BE2C (cell line): ENCODE results near the gene LRRTM4.

Experiments used
- DNase-seq: peaks from one replicate; pipeline ENCODE4 v3.0.0-alpha.2; 2020
- H3K27me3 ChIP-seq: fragments of 250-450 bp; sonication (Bioruptor Pico); 2 replicates; pipeline ENCODE4 v1.5.1; 2020; ENCODE audit warnings: mild to moderate bottlenecking
- H3K36me3 ChIP-seq: fragments of 250-450 bp; sonication (Bioruptor Pico); 2 replicates; pipeline ENCODE4 v1.5.1; 2020; ENCODE audit warnings: mild to moderate bottlenecking
- H3K4me1 ChIP-seq: fragments of 250-450 bp; sonication (Bioruptor Pico); 2 replicates; pipeline ENCODE4 v1.5.1; 2020
- H3K4me3 ChIP-seq: 2 replicates; pipeline ENCODE4 v1.5.1; 2011; ENCODE audit warnings: low read depth, low read length
- H3K9me3 ChIP-seq: fragments of 250-450 bp; sonication (Bioruptor Pico); 2 replicates; pipeline ENCODE4 v1.5.1; 2020
- CTCF ChIP-seq: IDR thresholded peaks from 2 replicates; pipeline ENCODE4 v1.5.1; 2012; ENCODE audit warnings: mild to moderate bottlenecking, low read depth, low read length

LRRTM4 gene

GRCh38 chr2:77538031-77538430 is 15.9 kb upstream of the LRRTM4 start:
- TF ChIP-seq CTCF = no peak
- H3K4me1 ChIP-seq = no peaks in the 10 kb centered on the region
- no peaks in the 10 kb centered on the region for H3K27me3 ChIP-seq
- no peaks in the 10 kb centered on the region for H3K36me3 ChIP-seq
- DNase-seq = no peak
- no peaks in the 10 kb centered on the region for H3K9me3 ChIP-seq
- no peak overlapping the region for H3K4me3 ChIP-seq

- Histone ChIP-seq H3K36me3 (no peaks in the 10 kb centered on the region), H3K9me3 (no peaks in the 10 kb centered on the region), H3K4me1 (no peaks in the 10 kb centered on the region), H3K4me3 (no peak overlapping the region), H3K27me3 (no peaks in the 10 kb centered on the region)
- DNase-seq = no peak
- no peak for TF ChIP-seq CTCF
Observed at GRCh38 chr2:77522888-77523287, 712 bp upstream of the LRRTM4 start.

DNA sequence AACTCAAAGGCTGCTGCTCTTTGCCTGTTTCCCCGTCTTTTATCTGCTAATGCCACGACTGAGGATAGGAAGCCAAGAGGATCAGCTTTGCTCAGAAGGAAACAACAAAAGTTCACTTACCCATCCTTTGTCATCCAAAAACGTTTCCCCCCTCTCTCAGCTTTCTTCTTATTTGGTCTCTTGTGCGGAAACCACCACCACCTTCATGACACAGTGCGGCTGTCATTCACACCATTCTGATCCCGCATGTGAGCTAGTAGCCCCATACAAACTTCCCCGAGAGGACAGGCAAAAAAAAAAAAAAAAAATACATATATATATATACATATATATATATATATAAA is 656 bp downstream of the LRRTM4 start:
- no peak for TF ChIP-seq CTCF
- Histone ChIP-seq H3K27me3 (no peaks in the 10 kb centered on the region), H3K9me3 (no peaks in the 10 kb centered on the region), H3K4me3 (no peak overlapping the region), H3K36me3 (no peaks in the 10 kb centered on the region), H3K4me1 (no peaks in the 10 kb centered on the region)
- no peak for DNase-seq

DNA sequence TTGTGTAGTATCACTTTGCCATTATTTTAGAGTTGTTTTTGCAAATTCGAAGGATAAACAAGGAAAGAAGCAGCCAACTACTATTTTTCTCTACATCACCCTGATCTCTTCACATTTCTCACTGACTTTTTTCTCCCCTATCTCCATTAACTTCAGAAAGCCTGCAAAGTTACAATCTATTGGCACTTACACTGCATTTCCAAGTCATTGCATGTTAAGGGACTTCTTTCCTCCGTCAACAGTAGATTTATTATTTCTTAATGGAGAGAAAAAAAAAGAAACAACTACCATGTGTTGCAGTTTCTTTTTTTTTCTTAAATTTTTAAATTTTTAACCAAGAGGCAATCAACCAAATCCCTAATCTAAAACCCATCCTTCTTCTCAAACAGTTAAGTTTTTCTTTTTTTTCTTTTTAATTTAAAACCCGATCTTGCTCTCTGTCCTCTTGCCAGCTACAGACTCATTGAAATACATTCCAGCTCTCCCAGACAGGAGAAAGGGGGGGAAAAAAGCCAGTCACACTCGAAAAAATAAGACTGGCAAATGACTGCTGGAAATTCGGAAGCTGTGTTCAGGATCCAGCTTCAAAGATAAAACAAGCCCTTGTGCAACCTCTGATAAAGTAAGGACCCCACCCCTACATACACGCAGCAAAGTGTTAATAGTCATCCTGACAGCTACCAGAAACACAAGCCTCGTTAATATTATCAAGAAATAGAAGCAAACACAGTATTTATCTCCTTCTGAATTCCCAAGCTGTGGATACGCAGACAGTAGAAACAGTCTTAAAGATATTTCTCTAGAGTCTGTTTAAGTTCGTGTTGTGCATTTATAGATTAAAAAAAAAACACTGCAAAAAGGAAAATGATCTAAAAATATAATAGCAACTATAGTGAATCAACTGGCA is 1.3 kb downstream of the LRRTM4 start:
- no peaks in the 10 kb centered on the region for H3K9me3 ChIP-seq
- no peaks in the 10 kb centered on the region for H3K36me3 ChIP-seq
- no peak for TF ChIP-seq CTCF
- no peaks in the 10 kb centered on the region for H3K4me1 ChIP-seq
- H3K27me3 ChIP-seq = no peaks in the 10 kb centered on the region
- H3K4me3 ChIP-seq = no peak overlapping the region
- no peak for DNase-seq

DNA sequence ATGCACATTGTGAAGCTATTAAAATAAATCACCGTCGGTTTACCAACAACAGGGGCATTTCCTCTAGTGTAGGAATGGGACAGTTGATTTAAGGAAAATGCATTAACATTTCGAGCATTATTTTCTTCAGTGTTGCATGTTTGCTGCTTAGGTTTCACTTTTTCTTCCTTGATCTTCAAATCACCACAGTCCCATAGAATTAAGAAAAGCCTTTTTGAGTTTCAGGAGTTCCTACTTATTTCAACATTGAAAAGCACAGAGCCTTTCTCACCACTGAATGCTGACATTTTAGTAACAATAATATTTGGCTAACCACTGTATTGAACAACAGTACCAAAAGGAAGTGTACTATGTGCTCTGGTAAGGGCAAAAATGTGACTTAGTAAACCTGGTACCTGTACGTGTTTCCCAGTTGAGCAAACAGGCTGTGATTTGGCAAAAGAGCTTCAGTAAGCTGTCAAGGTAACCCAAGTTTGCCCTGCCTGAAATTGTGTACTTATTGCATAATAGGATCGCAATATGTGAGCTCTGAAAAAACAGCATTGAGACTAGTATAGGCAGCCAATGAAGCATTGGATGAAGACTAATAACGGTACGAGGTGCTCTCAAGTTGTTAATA is 2.2 kb downstream of the LRRTM4 start:
- no peaks in the 10 kb centered on the region for H3K36me3 ChIP-seq
- no peak for TF ChIP-seq CTCF
- DNase-seq = no peak
- no peaks in the 10 kb centered on the region for H3K9me3 ChIP-seq
- no peak overlapping the region for H3K4me3 ChIP-seq
- H3K4me1 ChIP-seq = no peaks in the 10 kb centered on the region
- no peaks in the 10 kb centered on the region for H3K27me3 ChIP-seq
